ENCODE data around the gene PRSS8. TPM values are rescaled to one million over a fixed set of nuclear protein-coding genes. Genes with fewer than 3 reads are reported as not detected.

PRSS8 gene
- total RNA-seq, 1 experiment from 2014 or later = 42.6 TPM

GRCh38 chr16:31127182-31127581, 8.3 kb downstream of the PRSS8 start:
- RAD21 ChIA-PET (ENCODE audit: low non-redundant PET in 1 of 2, low total read pairs in 2 of 2, uncharacterized antibody in 2 of 2, unreplicated experiment in 2 of 2) = no interaction called here
- CTCF ChIA-PET = interaction anchor here (1.1 kb wide), 1 partner anchor 15 kb away, joined by 3 read pairs; no protein-coding TSS in a partner anchor

GRCh38 chr16:31125844-31126243, 9.7 kb downstream of the PRSS8 start:
- Histone ChIP-seq H3K4me2 (ENCODE audit: low read length) (no peak overlapping the region), H3K27ac (ENCODE audit: low read depth, low read length) (no peak overlapping the region), H3K79me2 (ENCODE audit: insufficient read depth, low read length) (no peaks in the 10 kb centered on the region), H3K27me3 (ENCODE audit: insufficient read depth, low read length) (no peaks in the 10 kb centered on the region), H4K20me1 (ENCODE audit: insufficient read depth) (no peaks in the 10 kb centered on the region), H2AFZ (ENCODE audit: low read depth, low read length, poor library complexity, severe bottlenecking) (no peak overlapping the region), H3K36me3 (ENCODE audit: control insufficient read depth in 1 of 2, insufficient read depth in 2 of 2, low read length in 2 of 2) (peaks cover 6 to 7% of the 10 kb centered on the region in 2 experiments; a peak in 3 of 4 replicates), H3K4me1 (ENCODE audit: control insufficient read depth in 1 of 2, insufficient read depth in 2 of 2, low read length in 2 of 2) (peaks cover 7% of the 10 kb centered on the region in 2 experiments), H3K9ac (ENCODE audit: low read length) (no peak overlapping the region), H3K4me3 (replicated peaks in 1 of 2; ENCODE audit: low read depth in 1 of 2, low read length in 2 of 2) (no peak overlapping the region), H3K9me3 (ENCODE audit: control insufficient read depth in 1 of 2, insufficient read depth in 1 of 2, low read depth in 1 of 2, low read length in 2 of 2) (no peaks in the 10 kb centered on the region), H3K9me2 (ENCODE audit: insufficient read depth) (no peaks in the 10 kb centered on the region)
- ATAC-seq (no peak), DNase-seq (ENCODE audit: low read depth, low spot score) (no peak)
- intact Hi-C loops (cut with micrococcal nuclease) = no loop called here
- ChIA-PET POLR2A (interaction anchor here (1.7 kb wide), 1 partner anchor 8 kb away, joined by 7 read pairs; the partner anchor contains the start of gene KAT8), RAD21 (ENCODE audit: low non-redundant PET in 1 of 2, low total read pairs in 2 of 2, uncharacterized antibody in 2 of 2, unreplicated experiment in 2 of 2) (no interaction called here), CTCF (no interaction called here)
- TF ChIP-seq, protein P1, sequence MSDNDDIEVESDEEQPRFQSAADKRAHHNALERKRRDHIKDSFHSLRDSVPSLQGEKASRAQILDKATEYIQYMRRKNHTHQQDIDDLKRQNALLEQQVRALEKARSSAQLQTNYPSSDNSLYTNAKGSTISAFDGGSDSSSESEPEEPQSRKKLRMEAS (IDR thresholded peaks at IDR 0.05) = no peak
- TF ChIP-seq TCF7L2 (IDR thresholded peaks at IDR 0.05; ENCODE audit: borderline replicate concordance, extremely low read depth, insufficient read depth, insufficient read length) = no peak
- TF ChIP-seq CBX3 (IDR thresholded peaks at IDR 0.05; ENCODE audit: low read depth) = no peak
- TF ChIP-seq ELF1 (IDR thresholded peaks at IDR 0.05; ENCODE audit: borderline replicate concordance, low read depth) = no peak
- no peak for TF ChIP-seq CEBPB (IDR thresholded peaks at IDR 0.05; ENCODE audit: low read depth)
- TF ChIP-seq JUND (IDR thresholded peaks at IDR 0.05) = no peak
- TF ChIP-seq, protein P2, sequence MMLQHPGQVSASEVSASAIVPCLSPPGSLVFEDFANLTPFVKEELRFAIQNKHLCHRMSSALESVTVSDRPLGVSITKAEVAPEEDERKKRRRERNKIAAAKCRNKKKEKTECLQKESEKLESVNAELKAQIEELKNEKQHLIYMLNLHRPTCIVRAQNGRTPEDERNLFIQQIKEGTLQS (IDR thresholded peaks at IDR 0.05) = no peak
- no peak for TF ChIP-seq YY1 (IDR thresholded peaks at IDR 0.05; ENCODE audit: extremely low read depth, insufficient replicate concordance, low read depth, low read length)
- TF ChIP-seq ZFX (IDR thresholded peaks at IDR 0.05) = no peak
- no TSS peak for BruUV-seq (replicated peaks)

More at GRCh38 chr16:31127182-31127581, 8.3 kb downstream of the PRSS8 start:
- H3K27me3 ChIP-seq (ENCODE audit: insufficient read depth, low read length) = no peaks in the 10 kb centered on the region
- H3K4me1 ChIP-seq (ENCODE audit: control insufficient read depth in 1 of 2, insufficient read depth in 2 of 2, low read length in 2 of 2) = peaks cover 16 to 17% of the 10 kb centered on the region in 2 experiments
- no peaks in the 10 kb centered on the region for H3K79me2 ChIP-seq (ENCODE audit: insufficient read depth, low read length)
- ATAC-seq (no peak), DNase-seq (ENCODE audit: low read depth, low spot score) (no peak)
- no peak overlapping the region for H3K27ac ChIP-seq (ENCODE audit: low read depth, low read length)
- no peak overlapping the region for H3K4me3 ChIP-seq (replicated peaks in 1 of 2; ENCODE audit: low read depth in 1 of 2, low read length in 2 of 2)
- no peak overlapping the region for H3K9ac ChIP-seq (ENCODE audit: low read length)
- intact Hi-C loops (cut with micrococcal nuclease) = no loop called here
- no peak for TF ChIP-seq CEBPB (IDR thresholded peaks at IDR 0.05; ENCODE audit: low read depth)
- TF ChIP-seq FOSL1 (IDR thresholded peaks at IDR 0.05; ENCODE audit: low read depth) = no peak
- TF ChIP-seq EGR1 (IDR thresholded peaks at IDR 0.05; ENCODE audit: low read depth) = no peak
- TF ChIP-seq RAD21 (IDR thresholded peaks at IDR 0.05; ENCODE audit: low read depth) = no peak
- H3K36me3 ChIP-seq (ENCODE audit: control insufficient read depth in 1 of 2, insufficient read depth in 2 of 2, low read length in 2 of 2) = peaks cover 5 to 8% of the 10 kb centered on the region in 2 experiments; a peak in 3 of 4 replicates
- H2AFZ ChIP-seq (ENCODE audit: low read depth, low read length, poor library complexity, severe bottlenecking) = no peak overlapping the region
- H3K9me2 ChIP-seq (ENCODE audit: insufficient read depth) = no peaks in the 10 kb centered on the region
- POLR2A ChIA-PET = interaction anchor here (1.7 kb wide), 1 partner anchor 10 kb away, joined by 7 read pairs; the partner anchor contains the start of gene KAT8
- BruUV-seq (replicated peaks) = no TSS peak
- no peaks in the 10 kb centered on the region for H4K20me1 ChIP-seq (ENCODE audit: insufficient read depth)
- no peak overlapping the region for H3K4me2 ChIP-seq (ENCODE audit: low read length)
- H3K9me3 ChIP-seq (ENCODE audit: control insufficient read depth in 1 of 2, insufficient read depth in 1 of 2, low read depth in 1 of 2, low read length in 2 of 2) = no peaks in the 10 kb centered on the region

Data from HCT116 (cell line).